Heart right ventricle (tissue), 16 donors: ENCODE results near the gene APBB3. TPM values are rescaled to one million over a fixed set of nuclear protein-coding genes. Genes with fewer than 3 reads are reported as not detected.

Experiments used
- ATAC-seq, 8 donors: fragments of 200-7000 bp; cut with Tn5 transposase; one replicate each; pipeline ENCODE4 v1.9.1; 2020; ENCODE audit warnings: mild to moderate bottlenecking in 8 of 8, moderate library complexity in 8 of 8, moderate number of reproducible peaks in 1 of 8
- DNase-seq, 2 donors: peaks; one replicate each; pipeline ENCODE4 v3.0.0-alpha.2; 2020
- H3K27ac ChIP-seq, 10 donors: fragments of 200-600 bp; sonication (generic) in 2 of 10; one replicate each; pipeline versions ENCODE4 v1.5.0 to v1.8.0; 2020 to 2022; ENCODE audit warnings: mild to moderate bottlenecking in 3 of 10
- H3K27me3 ChIP-seq, 7 donors: fragments of 200-600 bp; one replicate each; pipeline ENCODE4 v1.8.0; 2021 to 2022; ENCODE audit warnings: mild to moderate bottlenecking in 2 of 7
- H3K36me3 ChIP-seq, 9 donors: fragments of 200-600 bp; sonication (generic) in 1 of 9; one replicate each; pipeline versions ENCODE4 v1.5.0 to v1.8.0; 2020 to 2022; ENCODE audit warnings: mild to moderate bottlenecking in 2 of 9
- H3K4me1 ChIP-seq, 9 donors: fragments of 200-600 bp; sonication (generic) in 1 of 9; one replicate each; pipeline versions ENCODE4 v1.5.0 to v1.8.0; 2020 to 2022; ENCODE audit warnings: mild to moderate bottlenecking in 4 of 9
- H3K4me3 ChIP-seq, 10 donors: fragments of 200-600 bp; sonication (generic) in 2 of 10; one replicate each; pipeline versions ENCODE4 v1.5.0 to v1.8.0; 2020 to 2022; ENCODE audit warnings: mild to moderate bottlenecking in 7 of 10, moderate library complexity in 2 of 10
- H3K9me3 ChIP-seq, 11 donors: fragments of 200-600 bp in 10 of 11; sonication (generic) in 2 of 11; one replicate each; pipeline versions ENCODE4 v1.5.0 to v1.8.0; 2013 to 2022; ENCODE audit warnings: mild to moderate bottlenecking in 2 of 11, control low read depth in 1 of 11, moderate library complexity in 1 of 11
- CTCF ChIP-seq, 9 donors: fragments of 200-600 bp; sonication (generic) in 2 of 9; IDR thresholded peaks; one replicate each; pipeline versions ENCODE4 v1.5.0 to v1.8.0; 2021 to 2022; ENCODE audit warnings: antibody characterized with exemption in 9 of 9, mild to moderate bottlenecking in 5 of 9, moderate library complexity in 1 of 9
- WGBS, 2 donors: extraction: QIAGEN DNeasy Blood & Tissue Kit; methylation state at CpG; one replicate each; pipeline ENCODE4 v1.1.7; 2013; ENCODE audit warnings: inconsistent platforms in 1 of 2; 5-methylcytosine and 5-hydroxymethylcytosine counted together
- intact Hi-C, 10 donors: fragments of 100-400 bp; cut with DNase I; formaldehyde crosslinking; loops; one replicate each; pipeline versions ENCODE4 v1.11.1 to v1.14.2; 2022
- polyA plus RNA-seq, 2 donors: library from polyadenylated mRNA; stranded (reverse); fragments of 200-250 nt; gene quantifications; one replicate each; pipeline ENCODE4 v1.2.3, GENCODE V29; 2013
- total RNA-seq, 10 donors: library from RNA; stranded (reverse); fragmentation: NEBNext Ultra II Directional in 3 of 10; extraction: Animal tissue kit (Norgen Biotek cat#: 25700) in 3 of 10; gene quantifications; one replicate each; pipeline versions ENCODE4 v1.2.1 to v1.2.4, GENCODE V29; 2021 to 2023
- donor health status: Arrhythmogenic right ventricular cardiomyopathy.
- donor health status: ischemic (EF 13 %, LVEDD 7.1; RV severe dilation, severe dysfunction).
- donor health status: healthy with polysubstance abuse.
- donor health status: DM: no; HTN: yes; CAD: no.
- donor health status: DM: no; HTN: no; CAD: no.
- donor health status: ischemic (EF 25% LVEDD 6.9; RV normal size, moderate dysfunction).
- donor health status: ischemic (EF 25% LVEDD 5.7; RV mildly dilated, moderate dysfunction).
- donor health status: healthy.
- donor health status: DM: yes; HTN: yes; CAD: no.
- donor health status: Ischemic cardiomyopathy.
- donor health status: ischemic (EF 35%, LVEDD 5.7; RV mildly dilated, moderate dysfunction).
- donor health status: nonischemic (EF 11% LVEDD 7.7; RV severe dilation, severe dysfunction).
- donor health status: DM: yes; HTN: yes; CAD: no.
- donor health status: PGD.
- donor health status: ischemic (EF 29% LVEDD 5.4; RV normal size, mild dysfunction).
- donor health status: nonischemic (EF 23%, LVEDD 6.1; RV moderate dilation, normal function).

APBB3 gene
- total and polyA plus RNA-seq, 12 donors = 6.9 to 31.3 (median 13.3) TPM

- peak overlapping the region in 6 of 10 donors; percentile 90 to 98 (median 94) for H3K27ac ChIP-seq
Measured at GRCh38 chr5:140555747-140556312, 8.6 kb downstream of the APBB3 start.

DNA sequence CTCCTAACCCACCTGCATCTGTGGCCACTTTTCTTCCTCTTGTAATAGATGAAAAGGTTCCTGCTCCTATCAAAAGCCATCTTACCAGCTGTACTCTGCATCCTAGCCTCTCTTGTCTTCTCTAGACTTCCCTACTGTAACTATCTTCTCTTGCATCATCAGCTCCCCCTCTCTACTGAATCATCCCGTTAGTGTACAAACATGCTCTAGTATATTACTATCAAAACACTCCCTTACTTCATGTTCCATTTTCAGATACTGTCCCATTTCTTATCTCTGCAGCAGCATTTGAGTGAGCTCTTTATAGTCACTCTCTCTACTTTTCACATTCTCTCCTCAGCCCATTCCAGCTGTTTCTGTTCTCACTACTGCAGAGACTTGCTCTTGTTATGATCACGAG is 9.9 kb downstream of the APBB3 start:
- Histone ChIP-seq H3K27me3 (no peaks in the 10 kb centered on the region), H3K36me3 (peaks cover 0 to 59% (median 21%) of the 10 kb centered on the region in 9 donors), H3K4me1 (peaks cover 18 to 69% (median 60%) of the 10 kb centered on the region in 9 donors), H3K4me3 (no peak overlapping the region), H3K27ac (peak overlapping the region in 2 of 10 donors; percentile 52 to 98), H3K9me3 (no peaks in the 10 kb centered on the region)
- DNase-seq (no peak), ATAC-seq (no peak)
- no peak for TF ChIP-seq CTCF (IDR thresholded peaks at IDR 0.05)
- intact Hi-C loops = loop anchor here in 2 of 10 donors (5.0 to 10.0 kb wide), 2 partner anchors 152 to 310 kb away; partner anchors contain the start of gene ANKHD1 (in 1 of the 2)
- 45 to 51% methylated on average over 2 of the region's 2 CpGs for WGBS, 2 donors

More at GRCh38 chr5:140555747-140556312, 8.6 kb downstream of the APBB3 start:
- H3K9me3 ChIP-seq = no peaks in the 10 kb centered on the region
- no peaks in the 10 kb centered on the region for H3K27me3 ChIP-seq
- TF ChIP-seq CTCF (IDR thresholded peaks at IDR 0.05) = no peak
- ATAC-seq = no peak
- no peak for DNase-seq
- intact Hi-C loops = loop anchor here in 1 of 10 donors (10.0 kb wide), 1 partner anchor 311 kb away; no protein-coding TSS in a partner anchor
- peaks cover 0 to 58% (median 15%) of the 10 kb centered on the region in 9 donors for H3K36me3 ChIP-seq
- peak overlapping the region in 7 of 10 donors; percentile 70 to 93 (median 75) for H3K4me3 ChIP-seq
- 83 to 93% methylated on average over 1 of the region's 1 CpG for WGBS, 2 donors
- peaks cover 8 to 55% (median 46%) of the 10 kb centered on the region in 9 donors for H3K4me1 ChIP-seq

- peak overlapping the region in 3 of 10 donors; percentile 23 to 98 (median 38) for H3K27ac ChIP-seq
- ATAC-seq (no peak), DNase-seq (no peak)
- 65 to 71% methylated on average over 2 of the region's 2 CpGs for WGBS, 2 donors
- H3K27me3 ChIP-seq = no peaks in the 10 kb centered on the region
- no peaks in the 10 kb centered on the region for H3K9me3 ChIP-seq
- peaks cover 0 to 60% (median 21%) of the 10 kb centered on the region in 9 donors for H3K36me3 ChIP-seq
- H3K4me1 ChIP-seq = peaks cover 25 to 77% (median 68%) of the 10 kb centered on the region in 9 donors
- intact Hi-C loops = loop anchor here in 2 of 10 donors (5.0 to 10.0 kb wide), 2 partner anchors 151 to 309 kb away; partner anchors contain the start of gene ANKHD1 (in 1 of the 2)
- no peak overlapping the region for H3K4me3 ChIP-seq
- TF ChIP-seq CTCF (IDR thresholded peaks at IDR 0.05) = no peak
Measured at GRCh38 chr5:140553657-140554056, 10.7 kb downstream of the APBB3 start.

GRCh38 chr5:140551872-140552271 is 12.5 kb downstream of the APBB3 start:
- 87 to 89% methylated on average over 4 of the region's 4 CpGs for WGBS, 2 donors
- no peak for TF ChIP-seq CTCF (IDR thresholded peaks at IDR 0.05)
- H3K36me3 ChIP-seq = peaks cover 0 to 54% (median 21%) of the 10 kb centered on the region in 9 donors
- no peaks in the 10 kb centered on the region for H3K27me3 ChIP-seq
- H3K4me3 ChIP-seq = no peak overlapping the region
- H3K27ac ChIP-seq = peak overlapping the region in 4 of 10 donors; percentile 38 to 95 (median 94)
- intact Hi-C loops = loop anchor here in 2 of 10 donors (5.0 to 10.0 kb wide), 2 partner anchors 150 to 307 kb away; partner anchors contain the start of gene ANKHD1 (in 1 of the 2)
- no peaks in the 10 kb centered on the region for H3K9me3 ChIP-seq
- DNase-seq = no peak
- peaks cover 32 to 82% (median 77%) of the 10 kb centered on the region in 9 donors for H3K4me1 ChIP-seq
- ATAC-seq = no peak
